SK-N-SH (cell line): ENCODE results near the gene WWOX. TPM values are rescaled to one million over a fixed set of nuclear protein-coding genes. Genes with fewer than 3 reads are reported as not detected.

Experiments
- CTCF ChIA-PET: fragments of 300-600, 350-600 bp; formaldehyde crosslinking; extraction: SDS; loops from one replicate; lab custom pipeline; 2021; lab: Yijun Ruan, JAX
- POLR2A ChIA-PET: fragments of 350-600 bp; sonication (Branson Sonifier 250); formaldehyde crosslinking; extraction: SDS; loops from one replicate; lab custom pipeline; 2020; ENCODE audit warnings: antibody characterized with exemption, inconsistent platforms; lab: Yijun Ruan, JAX
- DNase-seq: peaks from one replicate; pipeline ENCODE4 v3.0.0; 2012
- H2AFZ ChIP-seq: fragments of 200-600 bp; sonication (generic); 2 replicates; pipeline ENCODE4 v1.8.1; 2016; ENCODE audit warnings: antibody characterized with exemption, mild to moderate bottlenecking, low read depth
- H3F3A ChIP-seq: fragments of 200-600 bp; sonication (generic); replicated peaks from 2 replicates; pipeline ENCODE3; 2016; ENCODE audit warnings: antibody characterized with exemption, mild to moderate bottlenecking; ENCODE audit not compliant: insufficient read depth
- H3K27ac ChIP-seq, 2 experiments: fragments of 200-500 bp in 1 of 2; fragments of 200-600 bp in 1 of 2; sonication (Bioruptor generic) in 1 of 2; sonication (generic), shearing (Covaris generic) in 1 of 2; 2 replicates each; pipeline versions ENCODE4 v1.5.1 to v1.6.1; 2014 to 2016; ENCODE audit warnings: low read depth in 2 of 2, inconsistent platforms in 1 of 2, low read length in 1 of 2, mild to moderate bottlenecking in 1 of 2, mixed read lengths in 1 of 2
- H3K27me3 ChIP-seq: fragments of 200-600 bp; sonication (generic), shearing (Covaris generic); 2 replicates; pipeline ENCODE4 v1.6.1; 2016; ENCODE audit warnings: mixed run types; ENCODE audit not compliant: insufficient read depth
- H3K36me3 ChIP-seq, 2 experiments: fragments of 200-500 bp in 1 of 2; fragments of 200-600 bp in 1 of 2; sonication (Bioruptor generic) in 1 of 2; sonication (generic) in 1 of 2; replicated peaks in 1 of 2; 2 replicates each; pipeline versions ENCODE3 to v1.5.1; 2014 to 2016; ENCODE audit warnings: low read length in 1 of 2, mild to moderate bottlenecking in 1 of 2; ENCODE audit not compliant: insufficient read depth in 2 of 2, control insufficient read depth in 1 of 2
- H3K4me1 ChIP-seq, 2 experiments: fragments of 200-500 bp in 1 of 2; fragments of 200-600 bp in 1 of 2; sonication (Bioruptor generic) in 1 of 2; sonication (generic), shearing (Covaris generic) in 1 of 2; 2 replicates each; pipeline versions ENCODE4 v1.5.1 to v1.6.1; 2014 to 2016; ENCODE audit warnings: low read depth in 1 of 2, low read length in 1 of 2, mixed run types in 1 of 2; ENCODE audit not compliant: insufficient read depth in 2 of 2, control insufficient read depth in 1 of 2
- H3K4me2 ChIP-seq: fragments of 200-600 bp; sonication (generic), shearing (Covaris generic); 2 replicates; pipeline ENCODE4 v1.6.1; 2017; ENCODE audit warnings: mixed run types
- H3K4me3 ChIP-seq, 2 experiments: fragments of 200-500 bp in 1 of 2; fragments of 200-600 bp in 1 of 2; sonication (Bioruptor generic) in 1 of 2; sonication (generic), shearing (Covaris generic) in 1 of 2; 2 replicates each; pipeline versions ENCODE4 v1.5.1 to v1.8.1; 2014 to 2016; ENCODE audit warnings: low read depth in 2 of 2, inconsistent platforms in 1 of 2, low read length in 1 of 2, mild to moderate bottlenecking in 1 of 2, mixed read lengths in 1 of 2, moderate library complexity in 1 of 2
- H3K79me2 ChIP-seq: fragments of 200-600 bp; sonication (generic); 2 replicates; pipeline ENCODE4 v1.8.1; 2017; ENCODE audit warnings: mild to moderate bottlenecking; ENCODE audit not compliant: insufficient read depth
- H3K9ac ChIP-seq: fragments of 200-600 bp; sonication (generic); 2 replicates; pipeline ENCODE4 v1.6.1; 2017; ENCODE audit warnings: mixed run types
- H3K9me2 ChIP-seq: fragments of 200-600 bp; sonication (generic); 2 replicates; pipeline ENCODE4 v1.6.1; 2017; ENCODE audit warnings: mixed run types
- H3K9me3 ChIP-seq: fragments of 200-600 bp; sonication (generic); 2 replicates; pipeline ENCODE4 v1.6.1; 2017; ENCODE audit warnings: mixed run types, mild to moderate bottlenecking, moderate library complexity
- H4K20me1 ChIP-seq: fragments of 200-600 bp; sonication (generic); 2 replicates; pipeline ENCODE4 v1.6.1; 2017; ENCODE audit warnings: mild to moderate bottlenecking, mixed run types; ENCODE audit not compliant: insufficient read depth
- ELF1 ChIP-seq: IDR thresholded peaks from 2 replicates; pipeline ENCODE4 v1.4.0; 2012
- FOSL2 ChIP-seq: IDR thresholded peaks from 2 replicates; pipeline ENCODE4 v1.4.0; 2012; ENCODE audit warnings: low read depth, mild to moderate bottlenecking, moderate library complexity, borderline replicate concordance
- FOXJ3 ChIP-seq: sonication (generic); formaldehyde crosslinking; IDR thresholded peaks from 2 replicates; pipeline ENCODE4 v1.5.1; 2020; ENCODE audit warnings: mild to moderate bottlenecking, missing genetic modification reagents
- RFX5 ChIP-seq: IDR thresholded peaks from 2 replicates; pipeline ENCODE4 v1.6.1; 2012; ENCODE audit warnings: mild to moderate bottlenecking, improper control_type of control experiment, low read length
- USF1 ChIP-seq: IDR thresholded peaks from 2 replicates; pipeline ENCODE4 v1.4.0; 2012; ENCODE audit warnings: low read depth, borderline replicate concordance
- ZBTB33 ChIP-seq: IDR thresholded peaks from 2 replicates; pipeline ENCODE4 v1.4.0; 2012; ENCODE audit warnings: low read depth, borderline replicate concordance
- WGBS: methylation state at CpG from one replicate; pipeline ENCODE4 v1.1.6; 2017; ENCODE audit warnings: low lambda C conversion rate; 5-methylcytosine and 5-hydroxymethylcytosine counted together
- polyA plus RNA-seq, 3 experiments: library from polyadenylated mRNA; depleted of rRNA; stranded (reverse); fragments of >200 nt; gene quantifications; 2 replicates each; pipeline ENCODE4 v1.2.3, GENCODE V29; 2012

The WWOX gene
- polyA plus RNA-seq, 1 of the 3 experiments (the other 2 are of a cell fraction), result 10.8 TPM

- Histone ChIP-seq H3K27me3 (no peaks in the 10 kb centered on the region), H3F3A (no peaks in the 10 kb centered on the region), H4K20me1 (no peaks in the 10 kb centered on the region), H3K36me3 (no peaks in the 10 kb centered on the region), H3K27ac (no peak overlapping the region), H3K9ac (no peak overlapping the region), H3K9me3 (no peaks in the 10 kb centered on the region), H3K4me3 (no peak overlapping the region), H3K79me2 (no peaks in the 10 kb centered on the region), H3K4me1 (peaks cover 0 to 2% of the 10 kb centered on the region in 2 experiments; a peak in 1 of 4 replicates), H2AFZ (no peak overlapping the region)
- no peak for DNase-seq
- POLR2A ChIA-PET, result no interaction called here
- TF ChIP-seq USF1, result no peak
- no peak for TF ChIP-seq RFX5
- no peak for TF ChIP-seq FOXJ3 (CRISPR knock-in tag)
- no peak for TF ChIP-seq FOSL2
- TF ChIP-seq, all 33 proteins: peak for 0
- WGBS, result 80% methylated on average over 4 of the region's 4 CpGs
- no peaks in the 10 kb centered on the region for H3K9me2 ChIP-seq
- CTCF ChIA-PET, result interaction anchor here (1.0 kb wide), 1 partner anchor 1077 kb away, joined by 3 read pairs; no protein-coding TSS in a partner anchor
- no peak overlapping the region for H3K4me2 ChIP-seq
Measured at GRCh38 chr16:78524066-78524595, 424.7 kb downstream of the WWOX start.

- no peak for TF ChIP-seq ELF1
- no peaks in the 10 kb centered on the region for H3K79me2 ChIP-seq
- H3K4me2 ChIP-seq, result no peak overlapping the region
- ChIA-PET CTCF (no interaction called here), POLR2A (no interaction called here)
- H3K9me2 ChIP-seq, result no peaks in the 10 kb centered on the region
- no peak overlapping the region for H3K4me3 ChIP-seq
- no peaks in the 10 kb centered on the region for H3K36me3 ChIP-seq
- WGBS, result 43% methylated on average over 5 of the region's 5 CpGs
- H3K4me1 ChIP-seq, result peaks cover 0 to 2% of the 10 kb centered on the region in 2 experiments; a peak in 1 of 4 replicates
- no peaks in the 10 kb centered on the region for H3K9me3 ChIP-seq
- no peak overlapping the region for H2AFZ ChIP-seq
- H4K20me1 ChIP-seq, result no peaks in the 10 kb centered on the region
- H3K27me3 ChIP-seq, result no peaks in the 10 kb centered on the region
- no peak overlapping the region for H3K9ac ChIP-seq
- H3K27ac ChIP-seq, result no peak overlapping the region
- no peaks in the 10 kb centered on the region for H3F3A ChIP-seq
- DNase-seq, result no peak
Measured at GRCh38 chr16:78528265-78528664, 428.8 kb downstream of the WWOX start.

GRCh38 chr16:78529881-78530280 lies 430.4 kb downstream of the WWOX start:
- H3K9ac ChIP-seq, result no peak overlapping the region
- no peak overlapping the region for H3K4me2 ChIP-seq
- WGBS, result 57% methylated on average over 5 of the region's 5 CpGs
- no peaks in the 10 kb centered on the region for H3K9me3 ChIP-seq
- no peak overlapping the region for H3K27ac ChIP-seq
- no peaks in the 10 kb centered on the region for H3F3A ChIP-seq
- DNase-seq, result no peak
- H3K4me1 ChIP-seq, result no peaks in the 10 kb centered on the region; a peak in 1 of 4 replicates
- POLR2A ChIA-PET, result no interaction called here
- no peaks in the 10 kb centered on the region for H3K36me3 ChIP-seq
- CTCF ChIA-PET, result interaction anchor here (1.0 kb wide), 1 partner anchor 15 kb away, joined by 3 read pairs; no protein-coding TSS in a partner anchor
- no peaks in the 10 kb centered on the region for H3K79me2 ChIP-seq
- no peaks in the 10 kb centered on the region for H3K27me3 ChIP-seq
- H4K20me1 ChIP-seq, result no peaks in the 10 kb centered on the region
- H3K9me2 ChIP-seq, result no peaks in the 10 kb centered on the region
- no peak overlapping the region for H3K4me3 ChIP-seq
- TF ChIP-seq ZBTB33, result no peak
- no peak overlapping the region for H2AFZ ChIP-seq
